ENCODE results near the gene DELE1.
A peak's percentile ranks its signal among the peaks of the same experiment; 100 is the strongest.
"Not testable (repeated sequence)": the region's sequence is repeated elsewhere in the genome, so short reads cannot be mapped to it uniquely, and the experiment has no call there.

Gene DELE1

GRCh38 chr5:141890429-141890828 lies 33.2 kb upstream of the DELE1 start:
- DNase-seq, result not testable (repeated sequence)

DNA sequence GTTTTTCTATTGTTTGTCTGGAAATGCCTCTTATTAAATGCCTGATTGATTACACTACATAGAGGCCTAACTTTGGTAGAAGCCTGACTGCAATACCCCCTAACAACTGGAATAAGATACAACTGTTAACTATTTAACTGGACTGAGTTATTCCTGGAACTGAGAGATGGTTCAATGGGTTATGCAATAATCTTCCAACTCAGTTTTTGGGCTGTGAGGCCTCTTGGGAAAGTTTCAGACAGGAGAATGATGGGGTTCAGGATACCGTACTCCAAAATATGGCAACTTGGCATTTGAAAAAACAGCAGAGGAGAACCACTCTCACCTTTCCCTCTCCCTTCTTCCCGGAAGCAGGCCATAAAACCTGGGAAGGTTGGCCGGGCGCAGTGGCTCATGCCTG lies 26.2 kb upstream of the DELE1 start:
- no peak for DNase-seq

DNA sequence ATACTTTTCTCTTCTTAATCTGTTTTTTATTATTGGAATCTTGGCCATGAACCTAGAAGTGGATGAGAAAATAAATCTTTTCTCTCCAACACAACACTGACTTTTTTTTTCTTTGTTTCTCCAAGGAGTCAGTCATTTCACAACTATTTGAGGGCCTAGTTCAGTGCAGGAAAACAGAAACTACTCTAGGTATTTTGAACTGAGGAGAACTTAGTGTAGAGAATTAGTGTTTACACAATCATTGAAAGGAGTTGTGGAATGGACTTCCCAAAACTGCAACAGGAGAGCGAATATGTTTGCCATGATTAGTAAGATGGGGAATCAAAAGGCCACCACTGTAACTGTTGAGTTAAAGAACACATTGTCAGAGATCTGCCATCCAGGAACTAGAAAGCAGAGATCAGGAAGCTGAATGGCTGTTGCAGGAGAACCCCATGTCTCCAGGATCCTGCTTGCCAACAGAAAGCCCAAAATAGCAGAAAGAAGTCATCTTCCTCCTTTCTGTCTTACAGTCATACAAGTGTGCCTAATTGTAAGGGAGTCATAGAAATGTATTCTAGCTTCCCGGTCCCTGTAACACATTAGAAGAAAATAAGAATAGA lies 25.1 kb upstream of the DELE1 start:
- DNase-seq, result no peak

DNA sequence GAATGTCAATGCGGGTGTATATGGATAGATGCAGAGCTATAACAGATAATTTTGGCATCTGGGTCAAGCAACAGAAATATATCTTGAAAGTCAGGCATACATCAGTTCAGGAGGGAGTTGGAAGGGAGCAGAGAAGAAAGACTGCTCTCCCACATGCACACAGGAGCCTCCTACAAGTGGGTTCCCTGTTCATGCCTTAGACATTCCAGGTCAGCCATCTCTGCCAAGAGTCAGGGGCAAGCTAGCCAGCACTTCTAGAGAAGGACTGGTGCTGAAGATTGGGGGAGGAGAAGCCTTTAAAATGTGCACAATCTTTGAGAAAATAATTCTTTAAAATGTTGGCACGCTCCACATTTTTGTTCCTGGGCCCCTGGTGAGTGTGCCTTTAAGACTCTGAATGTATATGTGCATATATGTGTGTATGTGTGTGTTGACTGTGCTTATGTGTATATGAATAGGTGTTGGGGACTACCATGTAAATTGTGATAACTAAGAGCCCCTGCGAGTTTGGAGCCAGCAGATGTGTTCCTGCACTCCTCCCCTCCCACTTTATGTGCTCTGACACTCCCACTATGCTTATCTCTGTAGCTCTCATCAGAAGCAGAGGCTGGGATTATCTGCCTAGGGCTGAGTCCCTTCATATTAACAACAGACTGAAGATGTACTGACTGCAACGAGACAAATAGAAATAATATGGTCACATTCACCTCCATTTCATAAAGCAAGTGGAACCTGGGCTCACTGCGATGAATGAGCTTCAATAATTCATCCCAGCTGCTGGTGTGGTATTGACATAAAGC lies 21.5 kb upstream of the DELE1 start:
- no peak for DNase-seq

- DNase-seq, result no peak
Measured at GRCh38 chr5:141903261-141903660, 20.4 kb upstream of the DELE1 start.

GRCh38 chr5:141904551-141904950 lies 19.1 kb upstream of the DELE1 start:
- no peak for DNase-seq

- DNase-seq, result no peak
Measured at GRCh38 chr5:141906517-141906916, 17.2 kb upstream of the DELE1 start.

GRCh38 chr5:141906972-141907371 lies 16.7 kb upstream of the DELE1 start:
- DNase-seq, result no peak

- no peak for DNase-seq
Measured at GRCh38 chr5:141908796-141909195, 14.9 kb upstream of the DELE1 start.

- no peak for DNase-seq
Measured at GRCh38 chr5:141909212-141909611, 14.5 kb upstream of the DELE1 start.

DNA sequence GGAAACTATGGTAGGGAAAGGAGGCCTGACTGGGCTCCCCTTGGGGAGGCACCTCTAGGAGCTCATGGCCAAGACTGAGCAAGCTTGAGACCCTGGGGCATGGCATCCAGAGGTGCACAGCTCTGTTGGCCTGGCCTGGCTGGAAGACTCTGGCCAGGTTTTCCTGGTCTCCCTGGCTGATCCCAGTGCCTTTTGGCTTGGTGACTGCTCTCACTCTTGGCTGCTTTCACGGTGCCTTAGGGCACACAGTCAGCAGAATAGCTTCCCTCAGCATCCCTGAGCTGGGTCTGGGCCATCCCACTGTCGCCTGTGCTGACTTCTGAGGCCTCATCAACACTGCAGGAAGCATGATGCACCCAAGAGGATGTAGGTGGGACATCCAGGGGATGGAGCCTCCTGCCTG lies 13.4 kb upstream of the DELE1 start:
- DNase-seq, result no peak

DNA sequence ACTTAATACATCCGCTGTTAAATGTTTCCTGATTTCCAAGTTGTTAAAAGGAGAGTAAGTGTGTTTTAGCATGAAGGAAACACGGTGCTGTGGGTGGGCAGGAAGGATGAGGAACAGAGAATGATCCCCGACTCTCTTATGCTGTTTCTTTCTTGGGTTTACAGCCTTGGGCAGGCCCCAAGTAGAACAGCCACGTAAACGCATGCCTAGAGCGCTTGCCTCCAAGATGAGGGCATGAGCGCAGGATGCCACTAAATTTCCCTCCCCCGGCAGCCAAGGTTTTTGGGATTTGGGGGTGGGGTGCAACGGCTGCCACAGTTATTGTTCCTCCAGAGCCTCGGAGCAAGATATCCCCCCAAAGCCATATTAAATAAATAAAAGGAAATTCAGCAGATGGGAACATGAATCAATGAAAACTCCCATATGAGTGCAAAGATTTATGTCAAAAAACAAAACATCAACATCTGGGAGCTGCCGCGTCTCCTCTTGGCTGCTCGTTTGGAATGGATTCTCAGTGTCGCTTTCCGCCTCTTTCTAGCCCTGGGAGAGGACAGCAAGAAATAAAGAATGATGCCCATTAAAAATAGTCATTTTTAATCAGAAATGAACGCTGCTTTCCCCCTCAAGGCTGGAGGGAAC lies 10.0 kb upstream of the DELE1 start:
- DNase-seq, result no peak

GRCh38 chr5:141914199-141914743 lies 9.4 kb upstream of the DELE1 start:
- DNase-seq, result peak; percentile 33

DNA sequence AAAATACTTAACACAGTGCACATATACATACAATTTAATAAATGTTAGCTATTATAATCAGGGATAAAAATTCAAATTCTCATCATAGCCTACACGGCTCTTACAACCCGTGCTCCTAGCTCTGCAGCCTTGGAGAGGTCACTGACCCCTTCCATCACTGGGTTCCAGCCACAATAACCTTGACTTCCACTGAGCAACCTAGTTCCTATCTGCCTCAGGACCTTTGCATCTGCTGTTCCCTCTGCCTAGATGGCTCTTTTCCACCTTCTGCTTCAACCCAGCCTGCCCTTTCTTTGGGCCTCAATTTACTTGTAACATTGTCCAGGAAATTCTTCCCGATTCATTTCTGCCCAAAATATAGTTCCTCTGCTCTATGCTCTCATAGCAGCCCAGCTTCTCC lies 8.9 kb upstream of the DELE1 start:
- no peak for DNase-seq

DNA sequence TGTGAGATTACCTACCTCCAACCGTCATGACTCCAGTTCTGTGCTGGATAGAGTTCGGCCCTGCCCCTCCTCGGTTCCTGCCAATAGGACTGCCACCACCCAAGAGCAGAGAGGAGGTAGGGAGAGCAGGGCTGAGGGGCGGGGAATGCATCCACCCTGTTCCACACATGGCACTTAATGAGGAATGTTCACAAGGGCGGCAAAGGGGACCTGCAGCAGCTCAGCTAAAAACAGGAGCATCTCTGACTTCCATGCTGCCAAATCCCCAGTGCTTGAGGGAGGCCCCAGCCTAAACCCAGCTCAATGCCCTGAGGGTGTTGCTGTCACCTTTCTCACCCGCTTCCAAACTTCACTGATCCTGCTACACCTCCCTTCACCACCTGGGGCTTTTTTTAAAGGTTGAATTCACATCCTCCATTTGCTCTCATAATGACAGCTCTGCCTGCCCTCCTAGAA lies 7.8 kb upstream of the DELE1 start:
- DNase-seq, result no peak

- no peak for DNase-seq
Measured at GRCh38 chr5:141916522-141916921, 7.1 kb upstream of the DELE1 start.

- no peak for DNase-seq
Measured at GRCh38 chr5:141917760-141918159, 5.9 kb upstream of the DELE1 start.

GRCh38 chr5:141919218-141920119 lies 4.2 kb upstream of the DELE1 start:
- no peak for DNase-seq

GRCh38 chr5:141920771-141921170 lies 2.9 kb upstream of the DELE1 start:
- no peak for DNase-seq

DNA sequence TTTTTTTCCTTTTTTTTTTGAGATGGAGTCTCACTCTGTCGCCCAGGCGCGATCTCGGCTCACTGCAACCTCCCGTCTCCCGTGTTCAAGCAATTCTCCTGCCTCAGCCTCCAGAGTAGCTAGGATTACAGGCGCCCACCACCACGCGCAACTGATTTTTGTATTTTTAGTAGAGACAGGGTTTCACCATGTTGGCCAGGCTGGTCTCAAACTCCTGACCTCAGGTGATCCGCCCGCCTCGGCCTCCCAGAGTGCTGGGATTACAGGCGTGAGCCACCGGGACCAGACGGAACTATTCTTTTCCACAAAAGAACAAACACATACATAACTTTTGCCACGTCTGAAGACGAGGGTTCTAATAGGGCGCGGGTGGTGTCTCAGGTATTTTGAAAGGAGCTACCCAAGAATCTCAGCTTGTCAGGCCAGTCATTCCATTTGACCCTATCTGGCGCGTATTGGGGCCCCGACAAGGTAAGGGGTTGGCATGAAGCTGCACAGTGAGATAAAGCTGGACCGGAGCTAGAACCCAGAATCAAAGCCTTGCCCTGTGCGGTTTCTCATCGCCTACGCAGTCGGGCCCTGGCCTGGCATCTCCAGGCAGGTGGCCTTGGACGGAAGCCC lies 734 bp upstream of the DELE1 start:
- DNase-seq, result not testable (repeated sequence)

- DNase-seq, result no peak
Measured at GRCh38 chr5:141926434-141926833, 2.8 kb downstream of the DELE1 start.

DNA sequence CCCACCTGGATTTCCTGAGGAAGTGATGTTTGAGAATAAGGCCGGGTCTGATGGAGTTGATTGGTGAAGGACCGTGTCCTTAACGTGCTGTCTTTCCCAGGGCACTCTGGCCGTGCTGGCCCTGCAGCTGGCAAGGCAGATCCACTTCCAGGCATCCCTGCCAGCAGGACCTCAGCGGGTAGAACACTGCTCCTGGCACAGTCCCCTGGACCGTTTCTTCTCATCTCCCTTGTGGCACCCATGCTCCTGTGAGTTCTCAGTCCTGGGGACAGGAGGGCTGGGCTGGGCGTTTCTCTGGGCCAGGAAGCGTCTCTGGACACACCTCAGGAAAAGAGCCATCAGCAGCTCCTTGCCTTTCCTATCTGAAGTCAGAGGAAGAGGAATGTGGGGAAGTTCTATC lies 4.4 kb downstream of the DELE1 start:
- DNase-seq, result no peak

Measured in activated CD4-positive, CD25-positive, alpha-beta regulatory T cell treated with anti-CD3 and anti-CD28 coated beads, Interleukin-2, amount 50 U/mL, for 72 hours (primary cell).